ENCODE data around the gene ACSM6. TPM values are rescaled to one million over a fixed set of nuclear protein-coding genes. Genes with fewer than 3 reads are reported as not detected.

ACSM6 gene
- total RNA-seq, 1 experiment from 2014 or later: not detected

DNA sequence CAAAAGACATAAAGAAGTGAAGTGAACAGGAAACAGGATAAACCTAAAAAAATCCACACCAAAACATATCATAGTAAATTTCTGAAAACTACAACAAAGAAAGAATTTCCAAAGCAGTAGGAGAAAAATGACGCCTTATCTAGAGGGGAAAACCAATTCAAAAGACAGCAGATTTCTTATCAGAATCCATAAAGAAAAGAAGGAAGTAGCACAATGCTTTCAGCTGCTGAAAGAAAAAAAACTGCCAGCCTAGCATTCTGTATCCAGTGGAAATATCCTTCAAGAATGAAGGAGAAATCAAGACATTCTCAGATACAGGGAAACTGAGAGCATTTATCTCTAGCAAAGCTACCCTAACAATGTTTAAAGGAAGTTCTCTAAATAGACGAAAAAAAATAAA is 59.0 kb downstream of the ACSM6 start:
- no peak for DNase-seq (ENCODE audit: low spot score)
- ChIA-PET CTCF (no interaction called here), POLR2A (ENCODE audit: low non-redundant PET) (no interaction called here)
- Histone ChIP-seq H3K4me3 (ENCODE audit: low read depth, low read length, poor library complexity, severe bottlenecking) (no peak overlapping the region), H3K4me1 (ENCODE audit: insufficient read depth, low read length, poor library complexity, severe bottlenecking) (no peaks in the 10 kb centered on the region), H3K9me3 (ENCODE audit: low read depth, low read length, poor library complexity, severe bottlenecking) (peaks cover 6% of the 10 kb centered on the region), H3K36me3 (ENCODE audit: insufficient read depth, low read length, poor library complexity, severe bottlenecking) (no peaks in the 10 kb centered on the region), H3K27me3 (replicated peaks; ENCODE audit: insufficient read depth, low read depth, low read length, poor library complexity) (no peaks in the 10 kb centered on the region), H3K27ac (ENCODE audit: low read depth, low read length, poor library complexity, severe bottlenecking) (no peak overlapping the region)
- no TSS peak for BruUV-seq (replicated peaks)
- TF ChIP-seq EZH2 (IDR thresholded peaks at IDR 0.05; ENCODE audit: borderline replicate concordance, low read depth, low read length, poor library complexity, severe bottlenecking): no peak
- TF ChIP-seq, protein P1, sequence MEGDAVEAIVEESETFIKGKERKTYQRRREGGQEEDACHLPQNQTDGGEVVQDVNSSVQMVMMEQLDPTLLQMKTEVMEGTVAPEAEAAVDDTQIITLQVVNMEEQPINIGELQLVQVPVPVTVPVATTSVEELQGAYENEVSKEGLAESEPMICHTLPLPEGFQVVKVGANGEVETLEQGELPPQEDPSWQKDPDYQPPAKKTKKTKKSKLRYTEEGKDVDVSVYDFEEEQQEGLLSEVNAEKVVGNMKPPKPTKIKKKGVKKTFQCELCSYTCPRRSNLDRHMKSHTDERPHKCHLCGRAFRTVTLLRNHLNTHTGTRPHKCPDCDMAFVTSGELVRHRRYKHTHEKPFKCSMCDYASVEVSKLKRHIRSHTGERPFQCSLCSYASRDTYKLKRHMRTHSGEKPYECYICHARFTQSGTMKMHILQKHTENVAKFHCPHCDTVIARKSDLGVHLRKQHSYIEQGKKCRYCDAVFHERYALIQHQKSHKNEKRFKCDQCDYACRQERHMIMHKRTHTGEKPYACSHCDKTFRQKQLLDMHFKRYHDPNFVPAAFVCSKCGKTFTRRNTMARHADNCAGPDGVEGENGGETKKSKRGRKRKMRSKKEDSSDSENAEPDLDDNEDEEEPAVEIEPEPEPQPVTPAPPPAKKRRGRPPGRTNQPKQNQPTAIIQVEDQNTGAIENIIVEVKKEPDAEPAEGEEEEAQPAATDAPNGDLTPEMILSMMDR (conservative IDR thresholded peaks at IDR 0.05; ENCODE audit: low read depth, low read length): no peak
- intact Hi-C loops (cut with micrococcal nuclease; ENCODE audit: unreplicated experiment): no loop called here

DNA sequence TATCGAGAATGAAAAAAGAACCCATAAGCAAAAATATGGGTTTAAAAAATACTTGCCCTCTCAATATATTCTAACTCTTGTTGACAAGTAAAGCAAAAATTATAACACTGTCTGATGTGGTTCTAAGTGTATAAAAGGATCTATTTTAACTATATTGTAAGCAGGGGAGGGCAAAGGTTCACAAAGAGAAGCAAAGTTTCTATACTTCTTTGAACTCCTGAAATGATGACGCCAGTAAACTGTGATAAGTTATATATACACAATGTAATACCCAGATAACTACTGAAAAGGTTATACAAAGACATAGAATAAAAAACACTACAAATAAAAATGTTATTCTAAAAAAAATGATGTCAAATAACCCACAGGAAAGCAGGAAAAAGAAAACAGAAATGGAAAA is 59.6 kb downstream of the ACSM6 start:
- Histone ChIP-seq H3K27me3 (replicated peaks; ENCODE audit: insufficient read depth, low read depth, low read length, poor library complexity) (no peaks in the 10 kb centered on the region), H3K4me3 (ENCODE audit: low read depth, low read length, poor library complexity, severe bottlenecking) (no peak overlapping the region), H3K4me1 (ENCODE audit: insufficient read depth, low read length, poor library complexity, severe bottlenecking) (no peaks in the 10 kb centered on the region), H3K27ac (ENCODE audit: low read depth, low read length, poor library complexity, severe bottlenecking) (no peak overlapping the region), H3K36me3 (ENCODE audit: insufficient read depth, low read length, poor library complexity, severe bottlenecking) (no peaks in the 10 kb centered on the region), H3K9me3 (ENCODE audit: low read depth, low read length, poor library complexity, severe bottlenecking) (peaks cover 6% of the 10 kb centered on the region)
- no peak for TF ChIP-seq EZH2 (IDR thresholded peaks at IDR 0.05; ENCODE audit: borderline replicate concordance, low read depth, low read length, poor library complexity, severe bottlenecking)
- TF ChIP-seq, protein P1 (conservative IDR thresholded peaks at IDR 0.05; ENCODE audit: low read depth, low read length): no peak
- ChIA-PET POLR2A (ENCODE audit: low non-redundant PET) (no interaction called here), CTCF (no interaction called here)
- DNase-seq (ENCODE audit: low spot score): no peak
- BruUV-seq (replicated peaks): no TSS peak
- intact Hi-C loops (cut with micrococcal nuclease; ENCODE audit: unreplicated experiment): no loop called here

DNA sequence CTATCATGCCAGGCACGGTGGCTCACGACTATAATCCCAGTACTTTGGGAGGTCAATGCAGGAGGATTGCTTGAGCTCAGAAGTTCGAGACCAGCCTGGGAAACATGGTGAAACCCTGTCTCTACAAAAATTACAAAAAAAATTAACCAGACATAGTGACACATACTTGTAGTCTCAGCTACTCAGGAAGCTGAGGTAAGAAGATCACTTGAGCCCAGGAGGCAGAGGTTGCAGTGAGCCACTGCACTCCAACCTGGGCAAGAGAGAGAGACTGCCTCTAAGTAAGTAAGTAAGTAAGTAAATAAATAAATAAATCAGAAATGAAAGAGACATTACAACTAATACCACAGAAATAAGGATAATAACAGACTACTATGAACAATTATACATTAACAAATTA is 60.6 kb downstream of the ACSM6 start:
- Histone ChIP-seq H3K27ac (ENCODE audit: low read depth, low read length, poor library complexity, severe bottlenecking) (no peak overlapping the region), H3K36me3 (ENCODE audit: insufficient read depth, low read length, poor library complexity, severe bottlenecking) (no peaks in the 10 kb centered on the region), H3K4me1 (ENCODE audit: insufficient read depth, low read length, poor library complexity, severe bottlenecking) (no peaks in the 10 kb centered on the region), H3K9me3 (ENCODE audit: low read depth, low read length, poor library complexity, severe bottlenecking) (peaks cover 6% of the 10 kb centered on the region), H3K27me3 (replicated peaks; ENCODE audit: insufficient read depth, low read depth, low read length, poor library complexity) (no peaks in the 10 kb centered on the region), H3K4me3 (ENCODE audit: low read depth, low read length, poor library complexity, severe bottlenecking) (no peak overlapping the region)
- intact Hi-C loops (cut with micrococcal nuclease; ENCODE audit: unreplicated experiment): no loop called here
- TF ChIP-seq EZH2 (IDR thresholded peaks at IDR 0.05; ENCODE audit: borderline replicate concordance, low read depth, low read length, poor library complexity, severe bottlenecking): no peak
- TF ChIP-seq, protein P1 (conservative IDR thresholded peaks at IDR 0.05; ENCODE audit: low read depth, low read length): no peak
- ChIA-PET CTCF (no interaction called here), POLR2A (ENCODE audit: low non-redundant PET) (no interaction called here)
- BruUV-seq (replicated peaks): no TSS peak
- DNase-seq (ENCODE audit: low spot score): no peak

Measured in A673 (cell line).